Neural progenitor cell (in vitro differentiated cells): ENCODE data around the gene OR6X1. TPM values are rescaled to one million over a fixed set of nuclear protein-coding genes. Genes with fewer than 3 reads are reported as not detected.
A peak's percentile ranks its signal among the peaks of the same experiment; 100 is the strongest.

ENCODE experiments used
- DNase-seq: peaks from one replicate; pipeline ENCODE4 v3.0.0-alpha.2; 2016; ENCODE audit warnings: low spot score
- H2AFZ ChIP-seq: fragments of 200-600 bp; sonication (generic); replicated peaks from 2 replicates; pipeline ENCODE4 v1.6.1; 2016; ENCODE audit warnings: antibody characterized with exemption
- H3F3A ChIP-seq: fragments of 200-600 bp; sonication (generic); 2 replicates; pipeline ENCODE4 v1.6.1; 2016; ENCODE audit warnings: antibody characterized with exemption, low read depth
- H3K27ac ChIP-seq: fragments of 200-600 bp; sonication (generic); 2 replicates; pipeline ENCODE4 v1.5.1; 2016; ENCODE audit warnings: mild to moderate bottlenecking
- H3K27me3 ChIP-seq: fragments of 200-600 bp; sonication (generic); 2 replicates; pipeline ENCODE4 v1.6.1; 2016; ENCODE audit warnings: mild to moderate bottlenecking, moderate library complexity
- H3K36me3 ChIP-seq: fragments of 200-600 bp; sonication (generic); 2 replicates; pipeline ENCODE4 v1.5.1; 2016
- H3K4me1 ChIP-seq: fragments of 200-600 bp; sonication (generic); 2 replicates; pipeline ENCODE4 v1.6.1; 2016; ENCODE audit warnings: mixed run types
- H3K4me2 ChIP-seq: fragments of 200-600 bp; sonication (generic); 2 replicates; pipeline ENCODE4 v1.6.1; 2016
- H3K4me3 ChIP-seq: fragments of 200-600 bp; sonication (generic); 2 replicates; pipeline ENCODE4 v1.5.1; 2016
- H3K79me2 ChIP-seq: fragments of 200-600 bp; sonication (generic); 2 replicates; pipeline ENCODE4 v1.6.1; 2016; ENCODE audit warnings: low read depth
- H3K9ac ChIP-seq: fragments of 200-600 bp; sonication (generic); 2 replicates; pipeline ENCODE4 v1.6.1; 2016
- H3K9me3 ChIP-seq: fragments of 200-600 bp; sonication (generic); 2 replicates; pipeline ENCODE4 v1.5.1; 2016; ENCODE audit warnings: low read depth
- H4K20me1 ChIP-seq: fragments of 200-600 bp; sonication (generic); 2 replicates; pipeline ENCODE4 v1.6.1; 2016; ENCODE audit warnings: low read depth
- H3K27ac Mint-ChIP-seq: 3 replicates; pipeline ENCODE4 v1.8.0; 2021; ENCODE audit warnings: mixed read lengths
- H3K27me3 Mint-ChIP-seq: 2 replicates; pipeline ENCODE4 v1.8.0; 2022; ENCODE audit warnings: low read depth, mild to moderate bottlenecking, inconsistent platforms, moderate library complexity, mixed read lengths; ENCODE audit not compliant: insufficient read depth
- H3K36me3 Mint-ChIP-seq: 3 replicates; pipeline ENCODE4 v1.8.0; 2021; ENCODE audit warnings: mixed read lengths
- H3K4me1 Mint-ChIP-seq: 3 replicates; pipeline ENCODE4 v1.8.0; 2021; ENCODE audit warnings: mixed read lengths
- H3K4me3 Mint-ChIP-seq: 3 replicates; pipeline ENCODE4 v1.8.0; 2021; ENCODE audit warnings: mild to moderate bottlenecking, moderate library complexity, mixed read lengths
- H3K9me3 Mint-ChIP-seq: 3 replicates; pipeline ENCODE4 v1.8.0; 2020; ENCODE audit warnings: mixed read lengths
- EZH2 ChIP-seq: fragments of 200-600 bp; sonication (generic); IDR thresholded peaks from 2 replicates; pipeline ENCODE4 v1.6.1; 2017; ENCODE audit warnings: antibody characterized with exemption, mild to moderate bottlenecking, moderate library complexity
- EZH2phosphoT487 ChIP-seq: fragments of 200-600 bp; sonication (generic); IDR thresholded peaks from 2 replicates; pipeline ENCODE4 v1.6.1; 2017; ENCODE audit warnings: antibody characterized with exemption
- total RNA-seq: library from RNA; depleted of rRNA; stranded (reverse); fragments of >200 nt; gene quantifications from 2 replicates; pipeline ENCODE4 v1.2.3, GENCODE V29; 2015; ENCODE audit warnings: low replicate concordance
- TF ChIP-seq, protein P1 (sequence below): fragments of 200-600 bp; sonication (generic); IDR thresholded peaks from 2 replicates; pipeline ENCODE4 v1.5.1; 2017; ENCODE audit warnings: antibody characterized with exemption, mild to moderate bottlenecking

OR6X1 gene
- total RNA-seq, 1 donor from 2014 or later = not detected

DNA sequence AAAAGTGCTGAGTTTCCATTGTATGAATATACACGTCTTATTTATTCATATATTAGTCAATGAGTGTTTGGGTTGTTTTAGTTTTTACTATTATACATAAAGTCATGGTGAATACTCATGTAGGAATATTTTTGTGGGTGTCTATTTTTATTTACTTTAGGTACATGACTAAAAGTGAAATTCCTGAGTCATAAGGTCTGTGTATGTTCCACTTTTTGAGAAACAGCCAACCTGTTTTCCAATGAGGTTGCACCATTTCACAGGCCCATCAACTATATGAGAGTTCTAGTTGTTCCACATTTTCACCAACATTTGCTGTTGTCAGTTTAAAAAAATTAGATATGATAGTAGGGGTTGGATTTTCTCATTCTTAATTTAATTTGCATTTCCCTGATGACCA is 6.6 kb upstream of the OR6X1 start:
- Histone ChIP-seq H3F3A (no peaks in the 10 kb centered on the region), H3K27ac (no peak overlapping the region), H3K4me1 (no peaks in the 10 kb centered on the region), H3K79me2 (no peaks in the 10 kb centered on the region), H3K9me3 (peaks cover 9% of the 10 kb centered on the region), H3K9ac (no peak overlapping the region), H4K20me1 (no peaks in the 10 kb centered on the region), H2AFZ (no peak overlapping the region), H3K27me3 (no peaks in the 10 kb centered on the region), H3K36me3 (no peaks in the 10 kb centered on the region), H3K4me3 (no peak overlapping the region), H3K4me2 (no peak overlapping the region)
- no peaks in the 10 kb centered on the region for H3K36me3 Mint-ChIP-seq
- H3K27me3 Mint-ChIP-seq = peaks cover 2% of the 10 kb centered on the region
- H3K4me3 Mint-ChIP-seq = no peak overlapping the region
- no peak for DNase-seq
- H3K27ac Mint-ChIP-seq = no peak overlapping the region
- peaks cover 10% of the 10 kb centered on the region for H3K9me3 Mint-ChIP-seq
- H3K4me1 Mint-ChIP-seq = no peaks in the 10 kb centered on the region
- no peak for TF ChIP-seq EZH2
- TF ChIP-seq, protein P1, sequence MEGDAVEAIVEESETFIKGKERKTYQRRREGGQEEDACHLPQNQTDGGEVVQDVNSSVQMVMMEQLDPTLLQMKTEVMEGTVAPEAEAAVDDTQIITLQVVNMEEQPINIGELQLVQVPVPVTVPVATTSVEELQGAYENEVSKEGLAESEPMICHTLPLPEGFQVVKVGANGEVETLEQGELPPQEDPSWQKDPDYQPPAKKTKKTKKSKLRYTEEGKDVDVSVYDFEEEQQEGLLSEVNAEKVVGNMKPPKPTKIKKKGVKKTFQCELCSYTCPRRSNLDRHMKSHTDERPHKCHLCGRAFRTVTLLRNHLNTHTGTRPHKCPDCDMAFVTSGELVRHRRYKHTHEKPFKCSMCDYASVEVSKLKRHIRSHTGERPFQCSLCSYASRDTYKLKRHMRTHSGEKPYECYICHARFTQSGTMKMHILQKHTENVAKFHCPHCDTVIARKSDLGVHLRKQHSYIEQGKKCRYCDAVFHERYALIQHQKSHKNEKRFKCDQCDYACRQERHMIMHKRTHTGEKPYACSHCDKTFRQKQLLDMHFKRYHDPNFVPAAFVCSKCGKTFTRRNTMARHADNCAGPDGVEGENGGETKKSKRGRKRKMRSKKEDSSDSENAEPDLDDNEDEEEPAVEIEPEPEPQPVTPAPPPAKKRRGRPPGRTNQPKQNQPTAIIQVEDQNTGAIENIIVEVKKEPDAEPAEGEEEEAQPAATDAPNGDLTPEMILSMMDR = no peak
- TF ChIP-seq EZH2phosphoT487 = no peak

- Mint-ChIP-seq H3K4me3 (no peak overlapping the region), H3K36me3 (no peaks in the 10 kb centered on the region), H3K27ac (no peak overlapping the region), H3K9me3 (peaks cover 9% of the 10 kb centered on the region), H3K27me3 (peaks cover 2% of the 10 kb centered on the region), H3K4me1 (no peaks in the 10 kb centered on the region)
- no peak overlapping the region for H3K4me2 ChIP-seq
- no peak overlapping the region for H3K27ac ChIP-seq
- H3K4me3 ChIP-seq = no peak overlapping the region
- DNase-seq = no peak
- H3K9me3 ChIP-seq = peaks cover 5% of the 10 kb centered on the region
- H3F3A ChIP-seq = no peaks in the 10 kb centered on the region
- H3K9ac ChIP-seq = no peak overlapping the region
- no peaks in the 10 kb centered on the region for H3K4me1 ChIP-seq
- no peak for TF ChIP-seq EZH2
- no peak for TF ChIP-seq EZH2phosphoT487
- TF ChIP-seq, protein P1 = no peak
- H3K79me2 ChIP-seq = no peaks in the 10 kb centered on the region
- H2AFZ ChIP-seq = no peak overlapping the region
- no peaks in the 10 kb centered on the region for H4K20me1 ChIP-seq
- H3K36me3 ChIP-seq = no peaks in the 10 kb centered on the region
- no peaks in the 10 kb centered on the region for H3K27me3 ChIP-seq
Measured at GRCh38 chr11:123757976-123758375, 3.7 kb upstream of the OR6X1 start.

GRCh38 chr11:123755813-123756212 is 1.5 kb upstream of the OR6X1 start:
- Mint-ChIP-seq H3K4me3 (no peak overlapping the region), H3K27me3 (peaks cover 5% of the 10 kb centered on the region), H3K4me1 (no peaks in the 10 kb centered on the region), H3K36me3 (no peaks in the 10 kb centered on the region), H3K27ac (no peak overlapping the region), H3K9me3 (no peaks in the 10 kb centered on the region)
- DNase-seq = no peak
- H3K27me3 ChIP-seq = no peaks in the 10 kb centered on the region
- H3K4me2 ChIP-seq = no peak overlapping the region
- H3K27ac ChIP-seq = no peak overlapping the region
- no peaks in the 10 kb centered on the region for H3K4me1 ChIP-seq
- no peaks in the 10 kb centered on the region for H3F3A ChIP-seq
- no peak for TF ChIP-seq EZH2phosphoT487
- TF ChIP-seq, protein P1 = no peak
- no peak for TF ChIP-seq EZH2
- H3K9ac ChIP-seq = no peak overlapping the region
- no peaks in the 10 kb centered on the region for H3K79me2 ChIP-seq
- peak overlapping the region; percentile 50 for H2AFZ ChIP-seq
- H3K9me3 ChIP-seq = no peaks in the 10 kb centered on the region
- H3K4me3 ChIP-seq = no peak overlapping the region
- H3K36me3 ChIP-seq = no peaks in the 10 kb centered on the region
- no peaks in the 10 kb centered on the region for H4K20me1 ChIP-seq
